B cell (primary cell): ENCODE measurements around the gene SPRYD3. TPM values are rescaled to one million over a fixed set of nuclear protein-coding genes. Genes with fewer than 3 reads are reported as not detected.

Source experiments
- ATAC-seq: fragments of 200-7000 bp; cut with Tn5 transposase; one replicate; pipeline ENCODE4 v1.10.0; 2021; ENCODE audit warnings: low read depth, mild to moderate bottlenecking, moderate number of reproducible peaks, moderate library complexity
- CTCF ChIA-PET: fragments of 350-600 bp; sonication (Branson Sonifier 250); formaldehyde crosslinking; loops from one replicate; lab custom pipeline; 2021; ENCODE audit warnings: antibody characterized with exemption, inconsistent platforms; lab: Charles Lee
- POLR2A ChIA-PET: fragments of 350-600 bp; sonication (Branson Sonifier 250); formaldehyde crosslinking; loops from one replicate; lab custom pipeline; 2021; ENCODE audit warnings: antibody characterized with exemption; lab: Charles Lee
- DNase-seq: peaks from one replicate; pipeline ENCODE4 v3.0.0; 2013
- H2AFZ ChIP-seq: 2 replicates; pipeline ENCODE4 v1.6.1; 2012; ENCODE audit warnings: mild to moderate bottlenecking, low read depth, low read length; ENCODE audit not compliant: insufficient read depth, poor library complexity, severe bottlenecking
- H3K27ac ChIP-seq, 2 donors: 1 replicate in 1 of 2; 2 replicates in 1 of 2; pipeline ENCODE4 v1.5.1; 2012 to 2013; ENCODE audit warnings: low read length in 2 of 2, mild to moderate bottlenecking in 2 of 2, moderate library complexity in 1 of 2
- H3K27me3 ChIP-seq, 4 experiments: fragments of 200-600 bp in 1 of 4; sonication (generic) in 1 of 4; replicated peaks in 1 of 4; 1 replicate in 2 of 4; 2 replicates in 2 of 4; pipeline versions ENCODE4 v1.6.1 to v1.7.0; 2013 to 2016; ENCODE audit warnings: low read length in 3 of 4, mild to moderate bottlenecking in 2 of 4, mixed read lengths in 1 of 4, moderate library complexity in 1 of 4; ENCODE audit not compliant: insufficient read depth in 4 of 4, control insufficient read depth in 3 of 4; ENCODE audit errors: control extremely low read depth in 1 of 4
- H3K36me3 ChIP-seq, 2 experiments: replicated peaks in 1 of 2; 1 replicate in 1 of 2; 2 replicates in 1 of 2; pipeline versions ENCODE4 v1.6.1 to v1.7.1; 2013; ENCODE audit warnings: low read length in 1 of 2; ENCODE audit not compliant: insufficient read depth in 2 of 2, control insufficient read depth in 1 of 2; ENCODE audit errors: control extremely low read depth in 1 of 2, extremely low read depth in 1 of 2
- H3K4me1 ChIP-seq, 2 donors: fragments of 200-600 bp in 1 of 2; sonication (generic) in 1 of 2; 1 replicate in 1 of 2; 2 replicates in 1 of 2; pipeline versions ENCODE4 v1.5.1 to v1.6.1; 2013 to 2017; ENCODE audit warnings: low read length in 2 of 2; ENCODE audit not compliant: control insufficient read depth in 2 of 2, insufficient read depth in 2 of 2
- H3K4me2 ChIP-seq: replicated peaks from 2 replicates; pipeline ENCODE3; 2012; ENCODE audit warnings: mild to moderate bottlenecking, low read depth, low read length; ENCODE audit not compliant: poor library complexity, severe bottlenecking
- H3K4me3 ChIP-seq, 5 experiments: fragments of 200-600 bp in 1 of 5; sonication (generic) in 1 of 5; 1 replicate in 3 of 5; 2 replicates in 2 of 5; pipeline versions ENCODE4 v1.5.1 to v1.7.0; 2011 to 2016; ENCODE audit warnings: low read length in 4 of 5, mild to moderate bottlenecking in 4 of 5, low read depth in 2 of 5, control low read depth in 1 of 5, moderate library complexity in 1 of 5; ENCODE audit not compliant: insufficient read depth in 1 of 5; ENCODE audit errors: control extremely low read depth in 1 of 5, extremely low read depth in 1 of 5
- H3K79me2 ChIP-seq: fragments of 200-600 bp; sonication (generic); one replicate; pipeline ENCODE4 v1.6.0; 2016; ENCODE audit warnings: low read length; ENCODE audit not compliant: control insufficient read depth, insufficient read depth
- H3K9ac ChIP-seq: fragments of 200-600 bp; sonication (generic); 2 replicates; pipeline ENCODE4 v1.6.1; 2017; ENCODE audit warnings: mild to moderate bottlenecking, low read length, moderate library complexity
- H3K9me3 ChIP-seq, 3 donors: one replicate each; pipeline versions ENCODE4 v1.6.1 to v1.7.1; 2013; ENCODE audit warnings: low read length in 2 of 3; ENCODE audit not compliant: control insufficient read depth in 2 of 3, insufficient read depth in 1 of 3; ENCODE audit errors: control extremely low read depth in 1 of 3
- H4K20me1 ChIP-seq: 2 replicates; pipeline ENCODE4 v1.6.0; 2012; ENCODE audit warnings: mild to moderate bottlenecking, low read length; ENCODE audit not compliant: insufficient read depth, control insufficient read depth, poor library complexity, severe bottlenecking
- H3K27ac Mint-ChIP-seq: one replicate; pipeline ENCODE4 v1.8.0; 2021; ENCODE audit warnings: mixed read lengths
- H3K27me3 Mint-ChIP-seq: one replicate; pipeline ENCODE4 v1.8.0; 2021; ENCODE audit warnings: mixed read lengths
- H3K4me1 Mint-ChIP-seq: one replicate; pipeline ENCODE4 v1.8.0; 2021; ENCODE audit warnings: mixed read lengths
- H3K4me3 Mint-ChIP-seq: one replicate; pipeline ENCODE4 v1.8.0; 2021; ENCODE audit warnings: mixed read lengths
- H3K9me3 Mint-ChIP-seq: one replicate; pipeline ENCODE4 v1.8.0; 2022; ENCODE audit warnings: mixed read lengths; ENCODE audit not compliant: insufficient read depth
- CTCF ChIP-seq: fragments of 200-600 bp; IDR thresholded peaks from one replicate; pipeline ENCODE4 v1.8.0; 2022; ENCODE audit warnings: antibody characterized with exemption, mild to moderate bottlenecking
- EZH2 ChIP-seq: IDR thresholded peaks from 2 replicates; pipeline ENCODE4 v1.6.1; 2012; ENCODE audit warnings: borderline replicate concordance, low read depth, mild to moderate bottlenecking, moderate library complexity, low read length; ENCODE audit not compliant: insufficient read depth, poor library complexity, severe bottlenecking
- WGBS: methylation state at CpG from one replicate; pipeline ENCODE4 v1.1.5; 2013; ENCODE audit warnings: missing lambda C conversion rate; ENCODE audit not compliant: insufficient coverage; 5-methylcytosine and 5-hydroxymethylcytosine counted together
- intact Hi-C: fragments of 100-400 bp; cut with micrococcal nuclease; formaldehyde crosslinking; loops from one replicate; pipeline ENCODE4 v1.10.0; 2022
- polyA plus RNA-seq: library from polyadenylated mRNA; depleted of rRNA; stranded (reverse); fragments of >200 nt; gene quantifications from 2 replicates; pipeline ENCODE4 v1.2.3, GENCODE V29; 2012
- total RNA-seq, 2 donors: library from RNA; stranded (reverse); fragments of 120-200 nt in 1 of 2; gene quantifications; 1 replicate in 1 of 2; 2 replicates in 1 of 2; pipeline versions ENCODE4 v1.2.3 to v1.2.4, GENCODE V29; 2013 to 2022

Gene SPRYD3
- total and polyA plus RNA-seq, 2 donors (not counting 1 experiment from before 2014, with no cell fraction given) = 15.9 to 43.3 TPM

- Histone ChIP-seq H3K9ac (no peak overlapping the region), H3K79me2 (peaks cover 7% of the 10 kb centered on the region), H4K20me1 (peaks cover 35% of the 10 kb centered on the region), H3K4me1 (peaks cover 0 to 10% of the 10 kb centered on the region in 2 donors), H2AFZ (no peak overlapping the region), H3K27ac (no peak overlapping the region), H3K36me3 (peaks cover 0 to 71% of the 10 kb centered on the region in 2 experiments), H3K4me3 (no peak overlapping the region), H3K4me2 (no peak overlapping the region), H3K9me3 (no peaks in the 10 kb centered on the region), H3K27me3 (no peaks in the 10 kb centered on the region)
- intact Hi-C loops = loop anchor here (5.0 kb wide), 1 partner anchor 130 kb away; no protein-coding TSS in a partner anchor
- Mint-ChIP-seq H3K4me3 (no peak overlapping the region), H3K4me1 (peaks cover 10% of the 10 kb centered on the region), H3K27me3 (no peaks in the 10 kb centered on the region), H3K27ac (no peak overlapping the region), H3K9me3 (no peaks in the 10 kb centered on the region)
- WGBS = 85% methylated on average over 3 of the region's 7 CpGs
- DNase-seq (no peak), ATAC-seq (no peak)
- CTCF ChIA-PET = interaction anchor here (0.6 to 14.1 kb wide), 15 partner anchors 12 to 702 kb away, joined by 3 to 344 read pairs (median 9); partner anchors contain the start of genes IGFBP6, SOAT2 and SPRYD3
- TF ChIP-seq EZH2 (no peak), CTCF (no peak)
- POLR2A ChIA-PET = interaction anchor here (2.1 to 2.6 kb wide), 2 partner anchors 12 kb away, joined by 5 to 7 read pairs; partner anchors contain the start of gene SPRYD3
Observed at GRCh38 chr12:53067074-53067992, 11.9 kb downstream of the SPRYD3 start.
